Measurements from ENCODE around the gene PPT2.

The PPT2 gene

DNA sequence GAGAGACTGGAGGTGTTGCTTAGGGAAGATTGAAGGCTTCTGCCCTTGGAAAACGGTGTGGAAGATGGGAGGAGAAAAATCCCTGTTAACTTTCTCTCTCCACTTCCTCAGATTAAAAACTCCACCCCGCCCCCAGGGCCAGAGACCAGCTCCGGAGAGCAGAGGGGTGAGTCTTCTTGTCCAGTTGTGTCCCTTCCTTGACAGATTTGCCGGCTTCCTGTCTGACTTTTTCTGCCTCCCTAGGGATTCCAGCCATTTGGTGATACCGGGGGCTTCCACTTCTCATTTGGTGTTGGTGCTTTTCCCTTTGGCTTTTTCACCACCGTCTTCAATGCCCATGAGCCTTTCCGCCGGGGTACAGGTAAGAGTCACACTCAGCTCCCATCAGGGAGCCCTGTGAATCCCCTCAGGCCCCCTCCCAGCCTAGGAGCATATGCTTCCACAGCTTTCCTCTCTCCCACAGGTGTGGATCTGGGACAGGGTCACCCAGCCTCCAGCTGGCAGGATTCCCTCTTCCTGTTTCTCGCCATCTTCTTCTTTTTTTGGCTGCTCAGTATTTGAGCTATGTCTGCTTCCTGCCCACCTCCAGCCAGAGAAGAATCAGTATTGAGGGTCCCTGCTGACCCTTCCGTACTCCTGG, 25.9 kb downstream of the PPT2 start:
- TF ChIP-seq, protein P1, sequence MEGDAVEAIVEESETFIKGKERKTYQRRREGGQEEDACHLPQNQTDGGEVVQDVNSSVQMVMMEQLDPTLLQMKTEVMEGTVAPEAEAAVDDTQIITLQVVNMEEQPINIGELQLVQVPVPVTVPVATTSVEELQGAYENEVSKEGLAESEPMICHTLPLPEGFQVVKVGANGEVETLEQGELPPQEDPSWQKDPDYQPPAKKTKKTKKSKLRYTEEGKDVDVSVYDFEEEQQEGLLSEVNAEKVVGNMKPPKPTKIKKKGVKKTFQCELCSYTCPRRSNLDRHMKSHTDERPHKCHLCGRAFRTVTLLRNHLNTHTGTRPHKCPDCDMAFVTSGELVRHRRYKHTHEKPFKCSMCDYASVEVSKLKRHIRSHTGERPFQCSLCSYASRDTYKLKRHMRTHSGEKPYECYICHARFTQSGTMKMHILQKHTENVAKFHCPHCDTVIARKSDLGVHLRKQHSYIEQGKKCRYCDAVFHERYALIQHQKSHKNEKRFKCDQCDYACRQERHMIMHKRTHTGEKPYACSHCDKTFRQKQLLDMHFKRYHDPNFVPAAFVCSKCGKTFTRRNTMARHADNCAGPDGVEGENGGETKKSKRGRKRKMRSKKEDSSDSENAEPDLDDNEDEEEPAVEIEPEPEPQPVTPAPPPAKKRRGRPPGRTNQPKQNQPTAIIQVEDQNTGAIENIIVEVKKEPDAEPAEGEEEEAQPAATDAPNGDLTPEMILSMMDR (IDR thresholded peaks at IDR 0.05; ENCODE audit: low read depth, low read length, missing control alignments), result no peak
- H3K4me3 ChIP-seq (ENCODE audit: low read depth, low read length), result no peak overlapping the region; the same call in 1 of the 2 replicates
- no peak for DNase-seq (ENCODE audit: low read depth)

DNA sequence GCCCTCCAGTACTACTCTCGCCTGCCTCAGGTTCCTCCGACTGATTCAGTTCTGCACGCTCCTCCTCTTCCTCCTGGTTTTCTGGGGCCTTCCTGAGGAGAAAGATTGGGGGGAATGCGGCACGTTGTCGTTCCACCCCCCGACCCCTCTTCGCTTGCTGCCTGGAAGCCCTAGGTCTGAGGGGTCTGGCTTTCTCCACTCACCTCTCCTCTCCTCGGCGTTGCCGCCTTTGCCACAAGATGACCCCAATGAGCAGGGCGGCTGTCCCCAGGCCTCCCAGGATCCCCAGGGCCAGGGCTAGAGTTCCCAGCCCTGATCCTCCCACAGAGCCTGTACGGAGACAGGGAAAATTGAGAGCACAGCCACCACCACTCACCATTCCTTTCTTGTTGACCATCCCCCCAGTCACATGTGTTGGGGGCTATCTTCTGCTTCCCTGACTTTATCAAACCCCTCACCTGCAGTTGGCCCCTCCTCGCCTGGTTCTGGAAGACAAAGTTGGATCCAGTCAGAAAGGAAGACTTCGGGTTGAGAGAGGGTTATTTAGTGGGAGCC, 27.3 kb downstream of the PPT2 start:
- no peak for DNase-seq (ENCODE audit: low read depth)
- TF ChIP-seq, protein P1 (IDR thresholded peaks at IDR 0.05; ENCODE audit: low read depth, low read length, missing control alignments), result no peak
- H3K4me3 ChIP-seq (ENCODE audit: low read depth, low read length), result no peak overlapping the region

DNA sequence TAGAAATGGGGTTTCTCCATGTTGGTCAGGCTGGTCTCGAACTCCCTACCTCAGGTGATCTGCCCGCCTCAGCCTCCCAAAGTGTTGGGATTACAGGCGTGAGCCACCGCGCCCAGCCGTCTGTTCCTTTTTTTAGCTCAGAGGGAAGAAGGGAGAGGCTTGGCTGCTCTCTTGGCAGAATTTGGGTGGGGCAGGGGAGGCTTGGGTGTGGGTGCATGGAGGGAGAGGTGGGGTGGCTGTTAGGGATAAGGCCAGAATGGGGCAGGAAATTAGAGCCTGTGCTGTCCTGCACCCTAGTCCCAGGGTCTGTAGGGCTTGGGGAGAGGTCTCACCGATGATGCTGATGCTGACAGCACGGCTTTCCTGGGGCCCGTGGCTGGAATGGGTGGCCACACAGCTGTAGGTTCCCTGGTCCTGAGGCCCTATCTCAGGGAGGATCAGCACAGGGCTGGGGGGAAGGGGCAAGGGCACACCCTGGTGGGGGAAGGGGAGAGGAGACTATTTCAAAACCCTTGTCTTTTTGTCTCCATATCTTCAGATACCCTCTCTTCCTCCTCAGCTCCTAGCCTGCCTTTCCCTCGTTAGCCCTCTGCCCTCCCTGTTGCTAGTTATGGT, 28.1 kb downstream of the PPT2 start:
- TF ChIP-seq, protein P1 (IDR thresholded peaks at IDR 0.05; ENCODE audit: low read depth, low read length, missing control alignments), result no peak
- no peak overlapping the region for H3K4me3 ChIP-seq (ENCODE audit: low read depth, low read length)
- DNase-seq (ENCODE audit: low read depth), result no peak

DNA sequence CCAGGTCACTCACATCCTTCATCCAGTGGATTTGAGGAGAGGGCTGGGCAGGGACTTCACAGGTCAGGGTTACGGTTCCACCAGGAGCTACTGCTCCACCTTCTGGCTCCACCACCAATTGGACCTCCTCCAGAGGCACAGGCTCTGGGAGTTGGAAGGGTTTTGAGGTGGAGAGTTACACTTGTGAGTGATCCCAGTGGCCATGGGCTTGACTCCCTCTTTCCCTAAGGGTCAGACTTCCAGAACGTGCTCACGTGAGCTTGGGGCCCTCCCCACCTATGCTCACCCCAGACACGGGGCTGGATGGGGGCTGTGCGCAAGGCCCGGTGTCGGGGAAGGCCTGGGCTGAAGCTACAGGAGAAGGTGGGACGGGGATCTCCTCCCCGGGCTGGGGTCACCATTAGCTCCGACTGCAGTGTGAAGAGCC, 28.6 kb downstream of the PPT2 start:
- DNase-seq (ENCODE audit: low read depth), result no peak
- no peak overlapping the region for H3K4me3 ChIP-seq (ENCODE audit: low read depth, low read length)
- TF ChIP-seq, protein P1 (IDR thresholded peaks at IDR 0.05; ENCODE audit: low read depth, low read length, missing control alignments), result no peak

DNA sequence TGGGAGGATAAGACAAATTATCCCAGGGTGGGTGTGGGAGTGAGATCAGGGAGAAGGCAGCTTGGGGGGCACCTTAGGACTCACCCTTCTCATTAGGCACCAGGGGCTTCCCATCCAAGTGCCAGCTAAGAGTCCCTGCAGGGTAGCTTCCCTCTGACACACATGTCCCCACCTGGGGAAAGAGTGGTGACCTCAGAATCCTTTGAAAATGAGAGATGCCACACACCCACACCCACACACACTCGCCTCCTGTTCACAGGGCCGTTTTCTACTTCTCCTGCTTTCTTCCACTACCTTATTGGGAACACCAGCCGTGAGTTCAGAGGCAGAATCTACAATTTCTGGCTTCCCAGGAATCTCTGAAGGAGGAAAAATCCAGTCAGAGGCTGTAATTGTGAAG, 29.1 kb downstream of the PPT2 start:
- TF ChIP-seq, protein P1 (IDR thresholded peaks at IDR 0.05; ENCODE audit: low read depth, low read length, missing control alignments), result no peak
- H3K4me3 ChIP-seq (ENCODE audit: low read depth, low read length), result no peak overlapping the region
- DNase-seq (ENCODE audit: low read depth), result no peak

DNA sequence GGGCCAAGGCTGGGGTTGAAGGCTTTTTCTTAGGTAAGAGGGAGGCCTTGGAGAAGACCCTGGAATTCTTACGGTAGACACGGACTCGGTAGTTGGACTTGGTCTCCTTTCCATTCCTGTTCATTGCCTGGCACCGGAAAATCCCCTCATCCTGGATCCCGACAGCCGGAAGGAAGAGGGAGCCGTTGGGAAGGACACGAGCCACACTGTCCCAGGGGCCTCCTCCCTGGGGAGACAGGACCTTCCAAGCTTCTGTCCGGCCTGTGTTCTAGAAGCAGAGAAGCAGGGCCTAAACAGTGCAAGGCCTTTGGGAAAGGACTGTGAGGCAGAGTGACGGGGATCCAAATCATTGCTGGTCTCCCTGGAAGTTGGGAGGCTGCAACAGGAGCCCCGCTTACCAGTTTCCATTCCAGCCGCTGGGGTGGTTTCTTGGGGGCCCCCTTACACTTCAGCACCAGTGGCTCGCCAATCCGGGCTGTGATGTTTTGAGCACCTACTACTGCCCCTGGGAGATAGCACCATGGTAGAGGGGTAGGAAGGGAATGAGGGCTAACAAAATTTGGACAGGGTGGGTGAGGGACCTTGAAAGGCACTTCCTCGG, 29.6 kb downstream of the PPT2 start:
- DNase-seq (ENCODE audit: low read depth), result no peak
- TF ChIP-seq, protein P1 (IDR thresholded peaks at IDR 0.05; ENCODE audit: low read depth, low read length, missing control alignments), result no peak

More for the DNA sequence above, 29.6 kb downstream of the PPT2 start:
- H3K4me3 ChIP-seq (ENCODE audit: low read depth, low read length), result no peak overlapping the region

Data from GM12864 (cell line).